Erythroblast (primary cell): Measurements from ENCODE around the gene C5orf46.
"Not testable (repeated sequence)": the region's sequence is repeated elsewhere in the genome, so short reads cannot be mapped to it uniquely, and the experiment has no call there.

Experiments
- DNase-seq, 2 experiments: peaks; one replicate each; lab custom pipeline; 2025; lab: John Stamatoyannopoulos, UW
- GATA1 ChIP-seq: IDR thresholded peaks from 2 replicates; pipeline ENCODE4 v1.6.1; 2011; ENCODE audit warnings: low read depth, mild to moderate bottlenecking, control low read depth, low read length, moderate library complexity
- POLR2A ChIP-seq: IDR thresholded peaks from 2 replicates; pipeline ENCODE4 v1.6.1; 2011; ENCODE audit warnings: mild to moderate bottlenecking, low read length

The C5orf46 gene

GRCh38 chr5:147906326-147907095, at the start of gene C5orf46:
C5orf46 (minus strand) TSS chr5:147906538; CDS start chr5:147906501, 37 bp downstream.
- no peak for TF ChIP-seq POLR2A
- no peak for TF ChIP-seq GATA1
- DNase-seq: no peak

DNA sequence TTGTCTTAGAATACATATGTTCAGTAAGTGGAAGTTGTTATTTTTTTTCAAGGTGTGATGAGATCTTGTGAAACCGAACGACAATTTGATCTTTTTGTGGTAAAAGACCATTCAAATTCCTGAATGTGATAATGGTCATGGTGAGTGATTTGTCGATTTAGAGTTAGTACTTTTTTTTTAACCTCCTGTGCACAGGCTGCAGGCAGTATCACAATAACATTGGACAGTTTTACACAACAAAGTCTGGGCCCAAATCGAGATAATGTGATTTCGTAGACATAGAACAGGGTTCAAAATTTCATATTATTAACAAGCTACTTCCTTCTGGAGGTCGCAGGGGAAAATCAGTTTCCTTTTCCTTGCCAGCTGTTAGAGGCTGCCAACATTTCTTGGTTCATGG, 48.6 kb upstream of the C5orf46 start:
- TF ChIP-seq GATA1: no peak
- no peak for TF ChIP-seq POLR2A
- DNase-seq: no peak

GRCh38 chr5:147949711-147950573, 43.6 kb upstream of the C5orf46 start:
- TF ChIP-seq POLR2A (no peak), GATA1 (no peak)
- peak; percentile 16 to 42 for DNase-seq

GRCh38 chr5:147946658-147947274, 40.4 kb upstream of the C5orf46 start:
- DNase-seq: not testable (repeated sequence)

DNA sequence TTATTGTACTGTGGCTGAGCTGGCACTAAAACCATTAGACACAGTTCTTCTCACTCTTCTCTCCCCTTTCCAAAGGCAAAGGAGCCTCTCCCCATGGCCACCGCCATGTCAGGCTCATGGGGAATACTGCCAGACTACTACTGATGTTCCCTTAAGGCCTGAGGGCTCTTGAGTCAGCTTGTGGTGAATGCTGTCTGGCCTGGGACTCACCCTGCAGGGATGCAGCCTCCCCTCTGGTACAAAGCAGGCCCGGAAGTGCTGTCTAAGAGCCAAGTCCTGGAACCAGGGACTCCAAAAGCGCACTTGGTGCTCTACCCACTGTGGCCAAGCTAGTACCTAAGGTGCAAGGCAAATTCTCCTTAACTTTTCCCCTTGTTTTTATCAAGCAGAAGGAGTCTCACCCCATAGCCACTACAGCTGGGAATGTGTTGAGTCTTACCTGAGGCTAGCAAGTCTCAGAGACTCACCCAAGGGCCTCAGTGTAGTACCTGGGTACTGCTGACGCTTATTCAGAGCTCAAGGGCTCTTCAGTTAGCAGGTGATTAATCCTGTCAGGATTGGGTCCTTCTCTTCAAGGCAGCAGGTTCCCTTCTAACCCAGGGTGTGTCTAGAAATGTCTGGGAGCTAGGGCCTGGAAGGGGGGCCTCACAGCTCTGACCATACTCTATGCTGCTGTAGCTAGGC, 33.2 kb upstream of the C5orf46 start:
- DNase-seq: no peak

DNA sequence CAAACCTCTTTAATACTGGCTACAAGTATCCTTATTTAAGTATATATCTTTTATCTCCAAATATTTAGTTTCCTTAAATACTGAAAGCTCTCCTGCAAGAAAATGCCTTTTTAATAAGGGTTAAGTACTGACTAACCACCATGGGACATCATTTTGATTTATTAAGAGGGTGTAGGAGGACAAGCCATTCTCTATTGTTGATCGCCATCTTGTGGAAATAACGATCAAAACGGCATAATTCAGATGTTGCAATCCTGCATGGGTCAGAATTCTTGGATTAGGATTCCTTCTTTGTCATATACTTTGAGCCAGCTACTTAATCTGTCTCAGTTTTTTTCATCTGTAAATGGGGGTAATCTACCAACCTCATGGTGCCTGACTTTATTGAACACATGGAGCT, 28.7 kb upstream of the C5orf46 start:
- DNase-seq: peak; percentile 1 to 23
- TF ChIP-seq GATA1 (no peak), POLR2A (no peak)

More for the DNA sequence above, 33.2 kb upstream of the C5orf46 start:
- TF ChIP-seq GATA1: no peak
- no peak for TF ChIP-seq POLR2A

- no peak for DNase-seq
- TF ChIP-seq GATA1 (no peak), POLR2A (no peak)
These were observed 24.4 kb upstream of the C5orf46 start for GRCh38 chr5:147930769-147931168.

- DNase-seq: no peak
- TF ChIP-seq GATA1 (no peak), POLR2A (no peak)
These were observed 21.6 kb upstream of the C5orf46 start for GRCh38 chr5:147927901-147928300.

DNA sequence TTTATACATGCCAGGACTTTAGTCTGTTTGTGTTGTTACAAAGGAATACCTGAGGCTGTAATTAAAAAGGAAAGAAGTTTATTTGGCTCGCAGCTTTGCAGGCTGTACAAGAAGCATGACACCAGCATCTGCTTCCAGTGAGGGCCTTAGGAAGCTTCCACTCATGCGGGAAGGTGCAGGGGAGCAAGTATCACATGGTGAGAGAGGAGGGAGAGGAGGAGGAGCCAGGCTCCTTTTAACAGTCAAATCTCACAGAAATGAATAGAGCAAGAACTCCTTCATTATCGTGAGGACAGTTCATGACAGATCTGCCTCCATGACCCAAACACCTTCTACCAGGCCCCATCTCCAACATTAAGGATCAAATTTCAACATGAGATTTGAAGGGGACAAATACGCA, 18.7 kb upstream of the C5orf46 start:
- no peak for DNase-seq
- no peak for TF ChIP-seq GATA1
- TF ChIP-seq POLR2A: no peak

- TF ChIP-seq POLR2A: no peak
- TF ChIP-seq GATA1: no peak
- no peak for DNase-seq
These were observed 14.8 kb upstream of the C5orf46 start for GRCh38 chr5:147921136-147921535.

GRCh38 chr5:147920420-147921030, 14.2 kb upstream of the C5orf46 start:
- TF ChIP-seq GATA1: no peak
- no peak for TF ChIP-seq POLR2A
- DNase-seq: no peak

- DNase-seq: no peak
- no peak for TF ChIP-seq POLR2A
- no peak for TF ChIP-seq GATA1
These were observed 12.6 kb upstream of the C5orf46 start for GRCh38 chr5:147918899-147919298.

DNA sequence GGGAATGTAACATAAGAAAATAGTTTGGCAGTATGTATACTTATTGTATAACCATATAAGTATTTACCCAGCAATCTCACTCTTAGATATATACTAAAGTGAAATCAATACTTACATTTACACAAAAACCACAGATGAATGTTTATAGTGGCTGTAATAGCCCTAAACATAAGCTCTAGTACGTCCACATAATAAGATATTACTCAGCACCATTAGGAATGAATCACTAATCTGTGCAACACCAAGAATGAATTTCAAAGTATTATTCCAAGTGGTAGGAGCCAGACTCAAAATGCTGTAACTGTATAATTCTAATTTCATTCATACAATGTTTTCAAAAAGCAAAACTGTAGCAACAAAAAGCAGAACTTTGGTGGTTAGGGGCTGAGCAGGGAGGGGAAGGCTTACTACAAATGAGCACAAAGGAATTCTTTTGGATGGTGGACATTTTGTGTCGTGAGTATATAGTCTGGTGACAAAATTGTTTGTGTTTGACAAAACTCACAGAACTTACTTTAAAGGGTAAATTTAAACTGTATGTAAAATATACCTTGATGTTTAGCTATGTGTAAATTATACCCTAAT, 11.9 kb upstream of the C5orf46 start:
- DNase-seq: no peak
- TF ChIP-seq GATA1 (no peak), POLR2A (no peak)
